ENCODE data around the gene PHC3.

The PHC3 gene

GRCh38 chr3:170179432-170179831 is 2.1 kb downstream of the PHC3 start:
- TF ChIP-seq FOXM1 (IDR thresholded peaks at IDR 0.05; ENCODE audit: borderline replicate concordance, low read depth) (no peak), TAF1 (IDR thresholded peaks at IDR 0.05; ENCODE audit: low read depth) (no peak), EGR1 (IDR thresholded peaks at IDR 0.05) (no peak), CREB1 (IDR thresholded peaks at IDR 0.05; ENCODE audit: low read depth) (no peak), EP300 (IDR thresholded peaks at IDR 0.05; ENCODE audit: borderline replicate concordance) (no peak), YY1 (IDR thresholded peaks at IDR 0.05; ENCODE audit: low read depth) (no peak)

DNA sequence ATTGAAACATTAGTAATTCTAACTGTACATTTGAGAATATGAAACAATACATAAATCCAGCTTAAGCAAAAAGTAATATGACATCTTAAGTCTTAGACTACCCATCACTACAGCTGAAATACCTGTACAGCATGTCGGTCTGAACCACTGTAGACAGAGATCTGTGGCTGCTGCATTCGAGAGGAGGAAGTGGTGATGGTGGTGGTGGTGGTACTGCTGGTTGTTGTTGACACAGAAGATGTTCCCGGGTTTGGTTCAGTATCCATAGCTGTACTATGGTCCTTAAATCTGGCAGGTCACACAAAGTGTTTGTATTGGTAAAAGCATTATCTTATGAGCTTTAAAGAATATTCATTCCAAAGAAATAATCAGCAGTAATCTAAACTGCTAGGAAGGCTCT is 2.9 kb downstream of the PHC3 start:
- TF ChIP-seq ZBTB7A (IDR thresholded peaks at IDR 0.05; ENCODE audit: low read depth) = no peak
- TF ChIP-seq REST (IDR thresholded peaks at IDR 0.05; ENCODE audit: low read depth) = no peak
- no peak for TF ChIP-seq TEAD4 (IDR thresholded peaks at IDR 0.05)
- TF ChIP-seq YY1 (IDR thresholded peaks at IDR 0.05; ENCODE audit: low read depth) = no peak
- no peak for TF ChIP-seq MAX (IDR thresholded peaks at IDR 0.05)
- TF ChIP-seq EP300 (IDR thresholded peaks at IDR 0.05; ENCODE audit: borderline replicate concordance) = no peak
- no peak for TF ChIP-seq EGR1 (IDR thresholded peaks at IDR 0.05)
- TF ChIP-seq FOXM1 (IDR thresholded peaks at IDR 0.05; ENCODE audit: borderline replicate concordance, low read depth) = no peak
- no peak for TF ChIP-seq TCF12 (IDR thresholded peaks at IDR 0.05; ENCODE audit: low read depth)
- TF ChIP-seq RAD21 (IDR thresholded peaks at IDR 0.05; ENCODE audit: low read depth) = no peak
- TF ChIP-seq, protein P1, sequence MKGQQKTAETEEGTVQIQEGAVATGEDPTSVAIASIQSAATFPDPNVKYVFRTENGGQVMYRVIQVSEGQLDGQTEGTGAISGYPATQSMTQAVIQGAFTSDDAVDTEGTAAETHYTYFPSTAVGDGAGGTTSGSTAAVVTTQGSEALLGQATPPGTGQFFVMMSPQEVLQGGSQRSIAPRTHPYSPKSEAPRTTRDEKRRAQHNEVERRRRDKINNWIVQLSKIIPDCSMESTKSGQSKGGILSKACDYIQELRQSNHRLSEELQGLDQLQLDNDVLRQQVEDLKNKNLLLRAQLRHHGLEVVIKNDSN (IDR thresholded peaks at IDR 0.05) = no peak
- no peak for TF ChIP-seq CEBPB (IDR thresholded peaks at IDR 0.05)
- no peak for TF ChIP-seq CREB1 (IDR thresholded peaks at IDR 0.05; ENCODE audit: low read depth)
- no peak for TF ChIP-seq TAF1 (IDR thresholded peaks at IDR 0.05; ENCODE audit: low read depth)

- no peak for TF ChIP-seq NFIC (IDR thresholded peaks at IDR 0.05)
Observed at GRCh38 chr3:170171563-170171962, 10.0 kb downstream of the PHC3 start.

GRCh38 chr3:170164717-170165116 is 16.8 kb downstream of the PHC3 start:
- TF ChIP-seq, protein P1 (IDR thresholded peaks at IDR 0.05) = no peak
- TF ChIP-seq YY1 (IDR thresholded peaks at IDR 0.05; ENCODE audit: low read depth) (no peak), RAD21 (IDR thresholded peaks at IDR 0.05; ENCODE audit: low read depth) (no peak), MAX (IDR thresholded peaks at IDR 0.05) (no peak), FOXM1 (IDR thresholded peaks at IDR 0.05; ENCODE audit: borderline replicate concordance, low read depth) (no peak), TCF12 (IDR thresholded peaks at IDR 0.05; ENCODE audit: low read depth) (no peak), CREB1 (IDR thresholded peaks at IDR 0.05; ENCODE audit: low read depth) (no peak)

GRCh38 chr3:170163956-170164645 is 17.4 kb downstream of the PHC3 start:
- TF ChIP-seq, protein P1 (IDR thresholded peaks at IDR 0.05) = no peak
- no peak for TF ChIP-seq EGR1 (IDR thresholded peaks at IDR 0.05)
- no peak for TF ChIP-seq TCF12 (IDR thresholded peaks at IDR 0.05; ENCODE audit: low read depth)
- no peak for TF ChIP-seq REST (IDR thresholded peaks at IDR 0.05; ENCODE audit: low read depth)
- TF ChIP-seq CEBPB (IDR thresholded peaks at IDR 0.05) = no peak; the same call in 1 of the 2 replicates
- no peak for TF ChIP-seq EP300 (IDR thresholded peaks at IDR 0.05; ENCODE audit: borderline replicate concordance)
- no peak for TF ChIP-seq TEAD4 (IDR thresholded peaks at IDR 0.05)
- no peak for TF ChIP-seq YY1 (IDR thresholded peaks at IDR 0.05; ENCODE audit: low read depth)
- TF ChIP-seq FOXM1 (IDR thresholded peaks at IDR 0.05; ENCODE audit: borderline replicate concordance, low read depth) = no peak
- TF ChIP-seq NFIC (IDR thresholded peaks at IDR 0.05) = no peak
- TF ChIP-seq RAD21 (IDR thresholded peaks at IDR 0.05; ENCODE audit: low read depth) = no peak
- TF ChIP-seq MAX (IDR thresholded peaks at IDR 0.05) = no peak
- no peak for TF ChIP-seq TAF1 (IDR thresholded peaks at IDR 0.05; ENCODE audit: low read depth)
- TF ChIP-seq ZBTB7A (IDR thresholded peaks at IDR 0.05; ENCODE audit: low read depth) = no peak
- TF ChIP-seq CREB1 (IDR thresholded peaks at IDR 0.05; ENCODE audit: low read depth) = no peak

Data from Ishikawa (cell line).